ENCODE results near the gene GNAT2. TPM values are rescaled to one million over a fixed set of nuclear protein-coding genes. Genes with fewer than 3 reads are reported as not detected.

GNAT2 gene
- total RNA-seq, 1 donor from 2014 or later = not detected

DNA sequence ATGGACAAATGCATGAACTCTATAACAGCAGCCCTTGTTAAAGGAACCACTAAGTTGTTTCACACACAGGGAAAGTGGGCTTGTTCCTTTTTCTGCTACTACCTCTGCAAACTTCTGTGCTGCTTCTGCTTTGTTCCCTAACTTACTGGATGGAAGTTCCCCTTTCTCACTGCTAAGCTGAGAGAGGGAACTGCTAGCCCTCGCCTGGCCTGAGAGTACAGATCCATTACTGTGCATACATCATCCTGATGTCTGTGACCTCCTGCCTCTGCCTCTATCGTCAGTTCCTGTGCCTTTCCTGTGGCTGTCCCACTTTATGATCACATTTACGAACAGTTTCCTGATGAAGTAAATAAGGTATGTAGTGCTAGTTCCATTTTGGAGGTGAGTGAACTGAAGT is 3.5 kb downstream of the GNAT2 start:
- peaks cover 4% of the 10 kb centered on the region for H3K79me2 ChIP-seq (ENCODE audit: low read depth)
- no peaks in the 10 kb centered on the region for H3K36me3 Mint-ChIP-seq
- no peaks in the 10 kb centered on the region for H3K9me3 ChIP-seq (ENCODE audit: low read depth)
- H3K27me3 ChIP-seq = no peaks in the 10 kb centered on the region
- no peaks in the 10 kb centered on the region for H4K20me1 ChIP-seq (ENCODE audit: low read depth)
- no peak overlapping the region for H3K4me3 Mint-ChIP-seq
- peaks cover 16% of the 10 kb centered on the region for H3F3A ChIP-seq (ENCODE audit: low read depth)
- no peak overlapping the region for H3K27ac ChIP-seq
- no peaks in the 10 kb centered on the region for H3K9me3 Mint-ChIP-seq
- TF ChIP-seq, protein P1, sequence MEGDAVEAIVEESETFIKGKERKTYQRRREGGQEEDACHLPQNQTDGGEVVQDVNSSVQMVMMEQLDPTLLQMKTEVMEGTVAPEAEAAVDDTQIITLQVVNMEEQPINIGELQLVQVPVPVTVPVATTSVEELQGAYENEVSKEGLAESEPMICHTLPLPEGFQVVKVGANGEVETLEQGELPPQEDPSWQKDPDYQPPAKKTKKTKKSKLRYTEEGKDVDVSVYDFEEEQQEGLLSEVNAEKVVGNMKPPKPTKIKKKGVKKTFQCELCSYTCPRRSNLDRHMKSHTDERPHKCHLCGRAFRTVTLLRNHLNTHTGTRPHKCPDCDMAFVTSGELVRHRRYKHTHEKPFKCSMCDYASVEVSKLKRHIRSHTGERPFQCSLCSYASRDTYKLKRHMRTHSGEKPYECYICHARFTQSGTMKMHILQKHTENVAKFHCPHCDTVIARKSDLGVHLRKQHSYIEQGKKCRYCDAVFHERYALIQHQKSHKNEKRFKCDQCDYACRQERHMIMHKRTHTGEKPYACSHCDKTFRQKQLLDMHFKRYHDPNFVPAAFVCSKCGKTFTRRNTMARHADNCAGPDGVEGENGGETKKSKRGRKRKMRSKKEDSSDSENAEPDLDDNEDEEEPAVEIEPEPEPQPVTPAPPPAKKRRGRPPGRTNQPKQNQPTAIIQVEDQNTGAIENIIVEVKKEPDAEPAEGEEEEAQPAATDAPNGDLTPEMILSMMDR (IDR thresholded peaks at IDR 0.05) = no peak
- TF ChIP-seq EZH2 (IDR thresholded peaks at IDR 0.05) (no peak), EZH2phosphoT487 (IDR thresholded peaks at IDR 0.05) (no peak)
- no peak overlapping the region for H2AFZ ChIP-seq (replicated peaks)
- H3K27ac Mint-ChIP-seq = no peak overlapping the region
- peaks cover 3% of the 10 kb centered on the region for H3K27me3 Mint-ChIP-seq (ENCODE audit: insufficient read depth, low read depth)
- H3K36me3 ChIP-seq = no peaks in the 10 kb centered on the region
- H3K4me1 Mint-ChIP-seq = peaks cover 49% of the 10 kb centered on the region
- no peak overlapping the region for H3K4me3 ChIP-seq
- H3K9ac ChIP-seq = no peak overlapping the region
- peaks cover 18% of the 10 kb centered on the region for H3K4me1 ChIP-seq
- no peak for DNase-seq (ENCODE audit: low spot score)
- H3K4me2 ChIP-seq = no peak overlapping the region

DNA sequence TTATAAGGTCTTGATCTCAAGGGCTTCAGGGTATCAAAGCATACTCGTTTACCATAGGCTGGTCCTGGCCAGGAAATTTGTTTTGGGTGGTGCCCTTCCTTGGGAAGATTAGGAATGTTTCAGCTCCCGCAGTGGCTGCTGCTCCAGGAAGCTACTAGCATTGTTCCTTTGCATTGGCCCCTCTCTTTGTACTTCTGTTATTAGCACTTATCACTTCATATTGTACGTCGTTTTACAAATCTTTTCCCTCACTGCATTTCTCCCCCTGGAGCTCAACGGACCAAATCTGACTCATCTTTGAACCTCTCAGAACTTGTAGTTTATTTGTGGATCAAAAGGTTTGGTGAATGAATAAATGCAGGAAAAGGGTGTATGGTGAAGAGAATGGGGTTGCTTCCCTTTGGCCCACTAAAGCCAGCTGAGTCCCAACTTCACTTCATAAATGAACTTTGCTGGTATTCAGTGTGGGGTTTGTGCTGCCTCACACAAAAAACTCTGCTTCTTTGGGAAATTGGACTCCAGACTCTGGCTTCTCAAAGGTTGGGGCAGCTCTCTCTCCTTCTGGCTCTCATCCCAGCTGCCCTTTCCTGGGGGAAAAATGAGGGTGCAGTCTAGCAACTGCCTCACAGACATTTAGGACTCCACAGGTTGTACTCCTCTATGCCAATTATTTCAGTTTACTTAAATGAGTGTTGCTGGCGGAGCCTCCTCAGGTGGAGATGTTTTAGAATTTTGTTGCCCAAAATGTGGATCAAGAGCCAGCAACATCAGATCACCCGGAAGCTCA is 5.9 kb downstream of the GNAT2 start:
- Histone ChIP-seq H3K27me3 (no peaks in the 10 kb centered on the region), H3K9me3 (ENCODE audit: low read depth) (no peaks in the 10 kb centered on the region), H2AFZ (replicated peaks) (no peak overlapping the region), H3K4me1 (peaks cover 10% of the 10 kb centered on the region), H3F3A (ENCODE audit: low read depth) (peaks cover 5% of the 10 kb centered on the region), H3K4me3 (no peak overlapping the region), H3K36me3 (no peaks in the 10 kb centered on the region), H3K27ac (no peak overlapping the region), H4K20me1 (ENCODE audit: low read depth) (no peaks in the 10 kb centered on the region), H3K79me2 (ENCODE audit: low read depth) (no peaks in the 10 kb centered on the region), H3K9ac (no peak overlapping the region), H3K4me2 (no peak overlapping the region)
- no peaks in the 10 kb centered on the region for H3K36me3 Mint-ChIP-seq
- peak overlapping the region; percentile 28 for H3K27ac Mint-ChIP-seq
- no peak overlapping the region for H3K4me3 Mint-ChIP-seq
- TF ChIP-seq, protein P1 (IDR thresholded peaks at IDR 0.05) = no peak
- TF ChIP-seq EZH2phosphoT487 (IDR thresholded peaks at IDR 0.05) (no peak), EZH2 (IDR thresholded peaks at IDR 0.05) (no peak)
- DNase-seq (ENCODE audit: low spot score) = no peak
- no peaks in the 10 kb centered on the region for H3K9me3 Mint-ChIP-seq
- H3K4me1 Mint-ChIP-seq = peaks cover 42% of the 10 kb centered on the region
- H3K27me3 Mint-ChIP-seq (ENCODE audit: insufficient read depth, low read depth) = peaks cover 3% of the 10 kb centered on the region

DNA sequence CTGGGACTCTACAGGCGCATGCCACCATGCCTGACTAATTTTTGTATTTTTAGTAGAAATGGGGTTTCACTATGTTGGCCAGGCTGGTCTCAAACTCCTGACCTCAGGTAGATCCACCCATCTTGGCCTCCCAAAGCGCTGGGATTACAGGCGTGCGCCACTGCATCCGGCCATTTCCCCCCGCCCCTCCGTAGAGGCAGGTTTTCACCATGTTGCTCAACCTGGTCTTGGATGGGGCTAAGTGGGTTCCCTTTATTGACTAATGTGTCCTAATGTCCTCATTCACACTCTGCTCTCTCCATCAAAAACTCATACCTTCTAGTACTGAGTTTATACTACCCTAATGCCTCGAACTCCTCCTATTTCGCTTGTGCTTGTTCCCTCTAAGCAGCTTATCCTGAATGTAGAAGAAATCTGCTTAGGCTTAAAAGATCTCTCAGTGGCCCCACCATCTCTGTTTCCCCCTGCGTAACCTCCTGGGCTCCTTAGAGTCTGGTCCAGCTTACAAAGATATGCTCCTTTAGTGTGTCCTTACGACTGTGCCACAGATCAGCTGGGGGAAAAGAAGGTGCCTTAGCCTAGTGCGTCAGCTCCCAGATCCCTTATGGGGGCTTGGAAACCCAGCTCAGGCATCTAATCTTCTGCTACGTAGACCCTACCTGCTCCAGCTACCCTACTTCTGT is 8.0 kb downstream of the GNAT2 start:
- Histone ChIP-seq H3K9ac (no peak overlapping the region), H2AFZ (replicated peaks) (no peak overlapping the region), H3K27ac (no peak overlapping the region), H3K79me2 (ENCODE audit: low read depth) (no peaks in the 10 kb centered on the region), H3K9me3 (ENCODE audit: low read depth) (no peaks in the 10 kb centered on the region), H3K4me2 (no peak overlapping the region), H3K36me3 (no peaks in the 10 kb centered on the region), H4K20me1 (ENCODE audit: low read depth) (no peaks in the 10 kb centered on the region), H3F3A (ENCODE audit: low read depth) (no peaks in the 10 kb centered on the region), H3K4me3 (no peak overlapping the region), H3K4me1 (no peaks in the 10 kb centered on the region), H3K27me3 (no peaks in the 10 kb centered on the region)
- Mint-ChIP-seq H3K27me3 (ENCODE audit: insufficient read depth, low read depth) (no peaks in the 10 kb centered on the region), H3K36me3 (peaks cover 2% of the 10 kb centered on the region), H3K4me1 (peaks cover 23% of the 10 kb centered on the region), H3K4me3 (no peak overlapping the region), H3K27ac (no peak overlapping the region), H3K9me3 (no peaks in the 10 kb centered on the region)
- TF ChIP-seq EZH2 (IDR thresholded peaks at IDR 0.05) = no peak
- no peak for TF ChIP-seq EZH2phosphoT487 (IDR thresholded peaks at IDR 0.05)
- no peak for DNase-seq (ENCODE audit: low spot score)

Measured in neural progenitor cell (in vitro differentiated cells).